Measurements from ENCODE around the gene CD6. TPM values are rescaled to one million over a fixed set of nuclear protein-coding genes. Genes with fewer than 3 reads are reported as not detected.
"Not testable (repeated sequence)": the region's sequence is repeated elsewhere in the genome, so short reads cannot be mapped to it uniquely, and the experiment has no call there.

Gene CD6
- total and polyA plus RNA-seq, 8 donors: 1.1 to 2.8 (median 1.4) TPM; not detected in 2

DNA sequence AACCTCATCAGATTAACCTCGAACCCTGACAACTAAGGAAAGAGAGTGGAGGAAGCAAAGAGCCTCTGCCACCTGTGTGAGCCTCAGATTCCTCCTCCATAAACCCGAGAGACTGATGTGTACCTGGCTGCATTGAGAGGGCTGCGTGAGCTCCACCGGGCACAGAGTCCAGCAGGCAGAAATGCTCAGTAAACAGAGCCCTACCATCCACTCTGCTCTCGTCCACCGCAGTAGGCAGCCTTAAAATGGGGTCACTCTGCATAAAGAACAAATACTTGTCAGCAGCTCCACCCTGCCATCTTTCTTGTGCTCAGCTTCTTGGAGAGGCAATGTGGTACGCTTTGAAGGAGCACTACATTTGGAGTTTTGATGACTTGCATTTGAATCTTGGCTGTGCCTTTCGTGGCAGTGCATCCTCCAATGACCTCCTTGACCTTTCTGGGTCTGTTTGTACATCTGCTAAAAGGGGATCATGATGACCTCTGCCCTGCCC is 87.8 kb downstream of the CD6 start:
- H3K27ac ChIP-seq: no peak overlapping the region
- DNase-seq: no peak
- H3K36me3 ChIP-seq: no peaks in the 10 kb centered on the region
- intact Hi-C loops (cut with DNase I; ENCODE audit: low total_unique reads): no loop called here
- H3K4me1 ChIP-seq: peaks cover 0 to 10% (median 0%) of the 10 kb centered on the region in 4 donors
- WGBS, 5 donors: 70 to 82% (median 78%) methylated on average over 8 of the region's 8 CpGs
- no peak overlapping the region for H3K4me3 ChIP-seq
- H3K27me3 ChIP-seq: no peaks in the 10 kb centered on the region
- TF ChIP-seq POLR2AphosphoS5 (IDR thresholded peaks at IDR 0.05) (no peak), POLR2A (IDR thresholded peaks at IDR 0.05) (no peak), EP300 (IDR thresholded peaks at IDR 0.05) (no peak)
- H3K9me3 ChIP-seq: no peaks in the 10 kb centered on the region

- no peaks in the 10 kb centered on the region for H3K9me3 ChIP-seq
- peak overlapping the region in 1 of 5 donors; percentile 20 for H3K27ac ChIP-seq
- H3K27me3 ChIP-seq: no peaks in the 10 kb centered on the region
- DNase-seq: peak in 1 of 2 donors; percentile 56
- no peak overlapping the region for H3K4me3 ChIP-seq
- no peaks in the 10 kb centered on the region for H3K36me3 ChIP-seq
- TF ChIP-seq EP300 (IDR thresholded peaks at IDR 0.05) (no peak), POLR2A (IDR thresholded peaks at IDR 0.05) (no peak), POLR2AphosphoS5 (IDR thresholded peaks at IDR 0.05) (no peak)
- TF ChIP-seq, protein P1, sequence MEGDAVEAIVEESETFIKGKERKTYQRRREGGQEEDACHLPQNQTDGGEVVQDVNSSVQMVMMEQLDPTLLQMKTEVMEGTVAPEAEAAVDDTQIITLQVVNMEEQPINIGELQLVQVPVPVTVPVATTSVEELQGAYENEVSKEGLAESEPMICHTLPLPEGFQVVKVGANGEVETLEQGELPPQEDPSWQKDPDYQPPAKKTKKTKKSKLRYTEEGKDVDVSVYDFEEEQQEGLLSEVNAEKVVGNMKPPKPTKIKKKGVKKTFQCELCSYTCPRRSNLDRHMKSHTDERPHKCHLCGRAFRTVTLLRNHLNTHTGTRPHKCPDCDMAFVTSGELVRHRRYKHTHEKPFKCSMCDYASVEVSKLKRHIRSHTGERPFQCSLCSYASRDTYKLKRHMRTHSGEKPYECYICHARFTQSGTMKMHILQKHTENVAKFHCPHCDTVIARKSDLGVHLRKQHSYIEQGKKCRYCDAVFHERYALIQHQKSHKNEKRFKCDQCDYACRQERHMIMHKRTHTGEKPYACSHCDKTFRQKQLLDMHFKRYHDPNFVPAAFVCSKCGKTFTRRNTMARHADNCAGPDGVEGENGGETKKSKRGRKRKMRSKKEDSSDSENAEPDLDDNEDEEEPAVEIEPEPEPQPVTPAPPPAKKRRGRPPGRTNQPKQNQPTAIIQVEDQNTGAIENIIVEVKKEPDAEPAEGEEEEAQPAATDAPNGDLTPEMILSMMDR (IDR thresholded peaks at IDR 0.05): no peak
- intact Hi-C loops (cut with DNase I; ENCODE audit: low total_unique reads): no loop called here
- WGBS, 5 donors: 61 to 66% (median 63%) methylated on average over 13 of the region's 13 CpGs
- peaks cover 0 to 10% (median 0%) of the 10 kb centered on the region in 4 donors for H3K4me1 ChIP-seq
Observed at GRCh38 chr11:61061081-61061826, 89.8 kb downstream of the CD6 start.

DNA sequence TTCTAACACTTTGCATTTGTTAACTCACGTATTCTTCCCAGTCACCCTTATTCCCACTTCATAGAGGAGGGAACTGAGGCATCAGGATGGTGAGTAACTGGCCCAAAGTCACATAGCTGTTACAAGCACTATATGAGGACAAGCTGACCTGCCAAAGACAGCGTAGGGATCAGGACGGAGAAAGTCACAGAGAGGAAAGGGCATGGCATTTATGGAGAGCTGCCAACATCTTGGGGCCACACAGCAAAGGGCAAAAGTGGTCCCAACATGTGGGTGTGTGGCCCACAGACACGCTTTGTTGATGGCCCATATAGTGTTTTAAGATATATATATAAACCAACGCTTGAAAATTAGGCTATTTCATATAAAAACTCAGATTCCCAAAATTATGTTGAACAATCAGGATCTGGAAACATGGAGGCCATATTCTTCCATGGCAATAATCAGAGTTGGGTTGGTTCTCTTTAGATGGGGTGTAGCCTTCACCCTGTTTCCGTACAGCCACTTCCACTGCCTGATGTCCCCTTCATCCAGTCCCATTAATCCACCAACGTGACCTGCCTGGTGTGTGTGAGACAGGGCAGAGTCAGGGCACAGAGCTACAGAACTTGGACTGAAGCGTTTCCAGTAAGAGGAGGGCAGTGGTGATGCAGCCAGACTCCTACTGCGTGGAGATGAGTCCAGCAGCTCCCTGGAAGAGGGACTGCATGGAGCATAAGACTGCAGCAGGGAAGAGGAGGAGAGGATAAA is 90.9 kb downstream of the CD6 start:
- Histone ChIP-seq H3K4me3 (no peak overlapping the region), H3K36me3 (no peaks in the 10 kb centered on the region), H3K4me1 (peaks cover 0 to 10% (median 0%) of the 10 kb centered on the region in 4 donors), H3K27me3 (no peaks in the 10 kb centered on the region), H3K9me3 (no peaks in the 10 kb centered on the region), H3K27ac (no peak overlapping the region)
- intact Hi-C loops (cut with DNase I; ENCODE audit: low total_unique reads): no loop called here
- WGBS, 5 donors: 83 to 92% (median 88%) methylated on average over 9 of the region's 9 CpGs
- TF ChIP-seq, protein P1 (IDR thresholded peaks at IDR 0.05): no peak
- no peak for TF ChIP-seq POLR2A (IDR thresholded peaks at IDR 0.05)
- no peak for DNase-seq

DNA sequence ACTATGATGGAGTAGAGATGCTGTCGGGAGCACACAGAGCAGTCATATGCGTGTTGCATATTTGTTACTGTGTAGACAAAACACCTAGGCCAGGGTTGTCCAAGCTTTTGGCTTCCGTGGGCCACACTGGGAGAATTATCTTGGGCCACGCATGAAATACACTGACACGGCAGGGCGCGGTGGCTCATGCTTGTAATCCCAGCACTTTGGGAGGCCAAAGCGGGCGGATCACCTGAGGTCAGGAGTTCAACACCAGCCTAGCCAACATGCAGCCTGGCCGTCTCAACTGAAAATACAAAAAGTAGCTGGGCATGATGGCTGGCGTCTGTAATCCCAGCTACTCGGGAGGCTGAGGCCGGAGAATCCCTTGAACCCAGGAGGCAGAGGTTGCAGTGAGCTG is 93.8 kb downstream of the CD6 start:
- intact Hi-C loops (cut with DNase I; ENCODE audit: low total_unique reads); H3K27me3 ChIP-seq; DNase-seq; H3K9me3 ChIP-seq; H3K36me3 ChIP-seq; H3K4me1 ChIP-seq; H3K4me3 ChIP-seq; H3K27ac ChIP-seq: not testable (repeated sequence)
- 89 to 94% (median 92%) methylated on average over 11 to 13 of the region's 13 CpGs for WGBS, 5 donors

DNA sequence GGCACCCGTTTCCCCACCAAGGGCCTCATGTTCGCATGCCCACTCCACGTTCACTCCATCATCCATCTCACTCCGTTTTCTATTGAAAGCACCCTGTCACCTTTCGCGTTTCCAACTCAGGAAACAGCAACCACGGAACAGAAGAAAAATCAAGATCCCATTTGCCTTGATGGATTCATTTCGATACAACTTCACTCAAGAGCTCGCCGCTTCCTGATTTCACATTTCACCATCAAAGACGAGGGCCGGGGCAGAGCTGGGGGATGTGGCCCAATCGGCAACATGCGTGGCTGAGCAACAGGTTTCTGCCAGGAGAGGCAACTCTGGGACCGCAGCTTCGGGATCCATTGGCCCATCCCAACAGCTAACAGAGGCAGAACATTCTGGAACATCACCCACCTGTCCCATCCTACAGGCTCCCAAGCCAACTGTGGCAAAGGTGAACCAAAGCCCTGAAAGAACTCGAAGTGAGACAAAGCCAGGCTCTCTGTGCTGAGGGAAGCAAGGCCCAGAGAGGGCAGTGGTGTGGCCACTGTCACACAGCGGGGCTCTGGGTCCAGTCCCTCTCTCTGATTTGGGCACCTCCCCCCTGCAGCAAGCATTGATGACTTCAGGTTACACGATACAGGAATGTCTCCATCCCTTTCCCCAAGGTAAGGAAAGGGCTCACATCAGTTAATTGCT is 94.6 kb downstream of the CD6 start:
- no peak overlapping the region for H3K27ac ChIP-seq
- H3K9me3 ChIP-seq: no peaks in the 10 kb centered on the region
- DNase-seq: no peak
- TF ChIP-seq POLR2A (IDR thresholded peaks at IDR 0.05): no peak
- no peak for TF ChIP-seq EP300 (IDR thresholded peaks at IDR 0.05)
- no peak for TF ChIP-seq POLR2AphosphoS5 (IDR thresholded peaks at IDR 0.05)
- TF ChIP-seq, protein P1 (IDR thresholded peaks at IDR 0.05): no peak
- H3K36me3 ChIP-seq: no peaks in the 10 kb centered on the region
- intact Hi-C loops (cut with DNase I; ENCODE audit: low total_unique reads): no loop called here
- H3K27me3 ChIP-seq: no peaks in the 10 kb centered on the region
- WGBS, 5 donors: 77 to 83% (median 80%) methylated on average over 18 to 19 of the region's 19 CpGs
- H3K4me3 ChIP-seq: no peak overlapping the region
- peaks cover 0 to 7% (median 0%) of the 10 kb centered on the region in 4 donors for H3K4me1 ChIP-seq

All from stomach (tissue), 9 donors.